ENCODE data around the gene GRB2.

DNA sequence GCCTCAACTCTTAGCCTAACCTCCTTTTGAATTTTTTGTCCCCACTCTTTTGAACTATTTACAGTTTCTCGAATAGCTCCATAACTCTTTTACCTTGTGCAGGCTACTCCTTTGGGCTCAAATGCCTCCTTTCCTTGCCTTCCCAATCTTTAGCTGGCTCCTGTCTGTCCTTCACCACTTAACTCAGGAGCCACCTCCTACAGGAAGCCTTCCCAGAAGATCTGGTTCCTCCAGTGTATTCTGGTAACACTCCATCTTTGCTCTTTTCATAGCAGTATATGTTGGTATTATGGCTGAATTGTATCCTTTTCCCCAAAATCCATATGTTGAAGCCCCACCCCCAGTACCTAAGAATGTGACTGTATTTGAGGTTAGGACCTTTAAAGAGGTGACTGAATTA lies 9.0 kb upstream of the GRB2 start:
- TF ChIP-seq CTCF (conservative IDR thresholded peaks at IDR 0.05 in 1 of 2, IDR thresholded peaks at IDR 0.05 in 1 of 2; ENCODE audit: extremely low read depth in 1 of 2, insufficient read depth in 1 of 2, low read depth in 1 of 2, low read length in 2 of 2) (no peak), EZH2 (IDR thresholded peaks at IDR 0.05; ENCODE audit: borderline replicate concordance, low read length) (no peak)
